ENCODE measurements around the gene IL17B. TPM values are rescaled to one million over a fixed set of nuclear protein-coding genes. Genes with fewer than 3 reads are reported as not detected.

Gene IL17B
- total and polyA plus RNA-seq, 2 donors (not counting 3 experiments of a cell fraction or from before 2014, with no cell fraction given): not detected

DNA sequence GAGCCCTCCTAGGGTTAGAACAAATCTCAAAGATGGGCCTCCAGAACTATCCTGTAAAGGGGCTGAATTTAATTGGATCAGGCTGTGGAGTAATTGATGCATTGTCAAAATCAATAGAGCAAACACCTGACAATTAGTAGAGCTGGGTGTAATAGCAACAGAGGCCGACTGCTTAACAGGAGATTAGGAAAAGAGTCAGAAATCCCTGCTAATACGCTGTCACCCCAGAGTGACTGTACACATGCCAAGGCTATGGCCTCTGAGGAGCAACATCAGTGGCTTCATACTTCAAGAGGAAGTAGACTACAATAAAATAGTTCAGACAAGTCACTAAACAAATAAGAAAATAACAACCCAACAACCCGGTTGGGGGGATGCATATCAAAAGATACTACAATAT is 52.5 kb downstream of the IL17B start:
- intact Hi-C loops (cut with micrococcal nuclease) (no loop called here), dilution Hi-C loops (cut with MboI; ENCODE audit: extremely low pct_ligation_motif_present, low sequenced_read_pairs) (no loop called here)
- H3K27me3 ChIP-seq (ENCODE audit: control insufficient read depth in 2 of 2, insufficient read depth in 2 of 2, low read length in 2 of 2): no peaks in the 10 kb centered on the region
- no peaks in the 10 kb centered on the region for H3K9me1 ChIP-seq (replicated peaks; ENCODE audit: control insufficient read depth, extremely low read depth, insufficient read depth, low read length)
- H3K27ac ChIP-seq (ENCODE audit: insufficient read depth, low read depth, low read length): peak overlapping the region; percentile 32
- no TSS peak for BruUV-seq (replicated peaks)
- peak; percentile 46 for DNase-seq (ENCODE audit: low read depth, low spot score)
- H3K79me2 ChIP-seq (ENCODE audit: control insufficient read depth, insufficient read depth, low read length): no peaks in the 10 kb centered on the region
- ChIA-PET CTCF (interaction anchor here (1.3 kb wide), 2 partner anchors 41 to 47 kb away, joined by 3 read pairs; no protein-coding TSS in a partner anchor), POLR2A (no interaction called here)
- H4K20me1 ChIP-seq (replicated peaks; ENCODE audit: control insufficient read depth, extremely low read depth, insufficient read depth, low read length): no peaks in the 10 kb centered on the region
- FAIRE-seq: peak; percentile 54
- TF ChIP-seq JUN (IDR thresholded peaks at IDR 0.05; ENCODE audit: borderline replicate concordance, insufficient read depth, insufficient read length, low read depth): peak; percentile 16
- no peak for TF ChIP-seq GATA2 (IDR thresholded peaks at IDR 0.05; ENCODE audit: insufficient read depth, insufficient read length, low read depth, low read length)
- H3K4me1 ChIP-seq (ENCODE audit: control insufficient read depth, extremely low read depth, insufficient read depth, low read length): peaks cover 36% of the 10 kb centered on the region
- no peaks in the 10 kb centered on the region for H3K9me3 ChIP-seq (replicated peaks; ENCODE audit: control insufficient read depth, insufficient read depth, low read length)
- peaks cover 3% of the 10 kb centered on the region in 2 experiments for H3K36me3 ChIP-seq (ENCODE audit: control insufficient read depth in 2 of 2, extremely low read depth in 1 of 2, insufficient read depth in 2 of 2, low read length in 2 of 2)
- H3K9ac ChIP-seq (replicated peaks; ENCODE audit: extremely low read depth, insufficient read depth, low read length): no peak overlapping the region
- H2AFZ ChIP-seq (ENCODE audit: low read depth, low read length): no peak overlapping the region
- H3K4me3 ChIP-seq (replicated peaks in 1 of 3; ENCODE audit: insufficient read depth in 1 of 3, low read depth in 1 of 3, low read length in 3 of 3): no peak overlapping the region
- H3K4me2 ChIP-seq (ENCODE audit: insufficient read depth, low read length): no peak overlapping the region

GRCh38 chr5:149325894-149326293 is 53.2 kb downstream of the IL17B start:
- Histone ChIP-seq H3K36me3 (ENCODE audit: control insufficient read depth in 2 of 2, extremely low read depth in 1 of 2, insufficient read depth in 2 of 2, low read length in 2 of 2) (peaks cover 3% of the 10 kb centered on the region in 2 experiments), H3K4me1 (ENCODE audit: control insufficient read depth, extremely low read depth, insufficient read depth, low read length) (peaks cover 44% of the 10 kb centered on the region), H3K9me3 (replicated peaks; ENCODE audit: control insufficient read depth, insufficient read depth, low read length) (no peaks in the 10 kb centered on the region), H3K27ac (ENCODE audit: insufficient read depth, low read depth, low read length) (peak overlapping the region; percentile 10), H3K9me1 (replicated peaks; ENCODE audit: control insufficient read depth, extremely low read depth, insufficient read depth, low read length) (no peaks in the 10 kb centered on the region), H3K79me2 (ENCODE audit: control insufficient read depth, insufficient read depth, low read length) (no peaks in the 10 kb centered on the region), H3K4me3 (replicated peaks in 1 of 3; ENCODE audit: insufficient read depth in 1 of 3, low read depth in 1 of 3, low read length in 3 of 3) (no peak overlapping the region), H2AFZ (ENCODE audit: low read depth, low read length) (no peak overlapping the region), H3K4me2 (ENCODE audit: insufficient read depth, low read length) (no peak overlapping the region), H3K27me3 (ENCODE audit: control insufficient read depth in 2 of 2, insufficient read depth in 2 of 2, low read length in 2 of 2) (no peaks in the 10 kb centered on the region), H4K20me1 (replicated peaks; ENCODE audit: control insufficient read depth, extremely low read depth, insufficient read depth, low read length) (no peaks in the 10 kb centered on the region), H3K9ac (replicated peaks; ENCODE audit: extremely low read depth, insufficient read depth, low read length) (no peak overlapping the region)
- intact Hi-C loops (cut with micrococcal nuclease) (no loop called here), dilution Hi-C loops (cut with MboI; ENCODE audit: extremely low pct_ligation_motif_present, low sequenced_read_pairs) (no loop called here)
- TF ChIP-seq GATA2 (IDR thresholded peaks at IDR 0.05; ENCODE audit: insufficient read depth, insufficient read length, low read depth, low read length): no peak
- TF ChIP-seq POLR2A (IDR thresholded peaks at IDR 0.05; ENCODE audit: low read depth, low read length): no peak
- BruUV-seq (replicated peaks): no TSS peak
- peak; percentile 46 for FAIRE-seq
- DNase-seq (ENCODE audit: low read depth, low spot score): no peak
- POLR2A ChIA-PET: no interaction called here
- CTCF ChIA-PET: interaction anchor here (1.1 to 2.2 kb wide), 4 partner anchors 8 to 46 kb away, joined by 3 to 8 read pairs (median 6); no protein-coding TSS in a partner anchor

All from endothelial cell of umbilical vein (primary cell).